GM21381 (cell line): ENCODE data around the gene SNAPC2.
"Not testable (repeated sequence)": the region's sequence is repeated elsewhere in the genome, so short reads cannot be mapped to it uniquely, and the experiment has no call there.

Source experiments
- ATAC-seq: cut with Tn5 transposase; IDR thresholded peaks from one replicate; pipeline ENCODE4 v1.9.1; 2021; ENCODE audit warnings: mild to moderate bottlenecking, moderate library complexity; ENCODE audit not compliant: unreplicated experiment

SNAPC2 gene

DNA sequence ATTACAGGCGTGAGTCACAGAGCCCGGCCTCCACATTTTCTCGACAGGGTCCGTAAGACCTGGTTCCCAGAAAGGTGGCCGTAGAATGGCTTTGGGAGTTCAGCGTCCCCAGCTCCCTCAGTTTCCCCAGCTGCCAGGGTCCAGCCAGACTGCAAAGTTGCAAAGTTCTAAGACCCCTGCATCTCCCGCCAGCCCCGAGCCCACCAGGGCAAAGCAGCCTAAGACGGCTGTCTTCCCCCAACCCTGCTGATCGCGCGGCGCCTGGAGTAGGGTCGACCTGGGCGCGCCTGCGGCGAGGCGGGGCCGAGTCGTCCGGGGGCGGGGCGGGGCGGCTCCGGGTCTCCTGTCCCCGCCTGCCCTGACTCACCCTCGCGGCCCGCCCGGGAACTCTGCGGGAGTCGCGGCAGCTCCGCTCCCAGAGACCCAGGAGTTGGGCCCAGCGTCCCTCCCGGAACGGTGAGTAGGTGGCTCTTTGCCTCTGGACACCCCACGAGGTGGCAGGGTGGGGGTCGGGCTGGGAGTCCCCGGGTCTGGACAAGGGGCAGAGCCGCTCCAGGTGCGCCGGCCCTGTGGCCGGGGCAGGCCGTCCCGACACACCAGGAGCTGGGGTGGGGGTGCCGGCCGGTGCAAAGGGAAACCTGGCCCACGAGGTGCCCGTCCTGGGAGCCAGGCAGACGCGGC is 31.9 kb upstream of the SNAPC2 start, which contains the start of gene LRRC8E:
LRRC8E (plus strand) TSS at position 366 of the 681 bp plus-strand sequence. CDS start 7,094 bp downstream, outside the sequence.
- no peak for ATAC-seq

GRCh38 chr19:7888826-7889217 is 31.3 kb upstream of the SNAPC2 start:
- ATAC-seq = no peak

GRCh38 chr19:7893362-7894101 is 26.6 kb upstream of the SNAPC2 start:
- not testable (repeated sequence) for ATAC-seq

DNA sequence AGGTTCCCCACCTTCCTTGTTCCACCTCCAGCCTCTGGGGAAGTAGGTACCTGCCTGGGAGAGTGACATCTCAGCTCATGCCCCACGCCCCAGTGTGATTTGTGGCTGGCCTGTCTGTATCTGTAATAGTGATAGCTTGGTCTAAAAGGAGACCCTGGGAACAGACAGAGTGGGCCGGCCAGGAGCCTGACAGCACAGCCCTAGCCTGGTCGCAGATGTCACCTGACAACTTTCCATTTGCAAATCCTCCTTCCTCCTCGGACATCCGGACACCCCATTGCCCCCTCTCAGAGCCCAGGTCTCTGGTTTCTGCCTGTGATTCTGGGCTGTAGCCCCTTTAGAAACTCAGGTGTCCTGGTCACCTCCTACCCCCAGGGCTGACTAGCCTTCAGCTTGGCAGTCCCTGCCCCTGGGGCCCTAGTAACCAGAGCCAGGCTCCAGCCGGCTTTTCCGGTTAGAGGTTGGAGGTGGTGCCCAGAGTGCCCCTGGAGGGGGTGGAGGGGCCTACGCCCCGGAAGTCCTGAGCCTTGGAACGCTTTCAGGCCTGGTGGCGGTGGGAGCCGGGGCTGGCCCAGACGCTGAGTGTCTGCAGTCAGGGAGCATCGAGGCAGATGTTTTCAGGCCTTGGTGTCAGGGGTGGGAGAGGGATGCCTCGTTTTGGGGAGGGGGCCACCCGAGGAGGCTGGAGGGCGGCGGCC is 25.4 kb upstream of the SNAPC2 start:
- ATAC-seq = no peak

DNA sequence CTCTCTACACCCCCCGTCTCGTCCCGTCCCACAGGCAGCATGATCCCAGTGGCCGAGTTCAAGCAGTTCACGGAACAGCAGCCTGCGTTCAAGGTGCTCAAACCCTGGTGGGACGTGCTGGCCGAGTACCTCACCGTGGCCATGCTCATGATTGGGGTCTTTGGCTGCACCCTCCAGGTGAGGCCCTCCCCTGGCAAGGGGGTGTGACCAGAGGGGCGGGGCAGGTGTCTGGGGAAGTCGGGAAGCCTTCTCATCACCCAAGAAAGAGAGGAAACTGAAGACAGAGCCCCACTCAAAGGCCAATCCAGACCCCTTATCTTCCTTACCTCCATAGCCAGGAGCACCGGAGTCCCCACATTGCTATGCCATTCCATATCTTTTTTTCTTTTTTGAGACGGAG is 24.6 kb upstream of the SNAPC2 start:
- no peak for ATAC-seq

DNA sequence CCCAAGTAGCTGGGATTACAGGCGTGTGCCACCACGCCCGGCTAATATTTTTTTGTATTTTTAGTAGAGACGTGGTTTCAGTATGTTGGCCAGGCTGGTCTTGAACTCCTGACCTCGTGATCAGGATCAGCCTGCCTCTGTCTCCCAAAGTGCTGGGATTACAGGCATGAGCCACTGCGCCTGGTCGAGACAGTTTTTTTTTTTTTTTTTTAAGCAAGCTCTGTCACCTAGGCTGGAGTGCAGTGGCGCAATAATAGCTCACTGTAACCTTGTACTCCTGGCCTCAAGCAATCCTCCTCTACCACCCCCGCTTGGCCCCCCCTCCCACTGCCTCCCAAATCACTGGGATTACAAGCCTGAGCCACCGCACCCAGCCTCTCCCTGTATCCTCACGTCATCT is 22.8 kb upstream of the SNAPC2 start:
- no peak for ATAC-seq

- no peak for ATAC-seq
Measured at GRCh38 chr19:7898967-7899366, 21.2 kb upstream of the SNAPC2 start.

DNA sequence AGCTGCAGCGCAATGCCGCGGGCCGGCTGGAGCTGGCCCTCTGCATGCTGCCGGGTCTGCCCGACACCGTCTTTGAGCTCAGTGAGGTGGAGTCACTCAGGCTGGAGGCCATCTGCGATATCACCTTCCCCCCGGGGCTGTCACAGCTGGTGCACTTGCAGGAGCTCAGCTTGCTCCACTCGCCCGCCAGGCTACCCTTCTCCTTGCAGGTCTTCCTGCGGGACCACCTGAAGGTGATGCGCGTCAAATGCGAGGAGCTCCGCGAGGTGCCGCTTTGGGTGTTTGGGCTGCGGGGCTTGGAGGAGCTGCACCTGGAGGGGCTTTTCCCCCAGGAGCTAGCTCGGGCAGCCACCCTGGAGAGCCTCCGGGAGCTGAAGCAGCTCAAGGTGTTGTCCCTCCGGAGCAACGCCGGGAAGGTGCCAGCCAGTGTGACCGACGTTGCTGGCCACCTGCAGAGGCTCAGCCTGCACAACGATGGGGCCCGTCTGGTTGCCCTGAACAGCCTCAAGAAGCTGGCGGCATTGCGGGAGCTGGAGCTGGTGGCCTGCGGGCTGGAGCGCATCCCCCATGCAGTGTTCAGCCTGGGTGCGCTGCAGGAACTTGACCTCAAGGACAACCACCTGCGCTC is 20.3 kb upstream of the SNAPC2 start:
- no peak for ATAC-seq

- ATAC-seq = no peak
Measured at GRCh38 chr19:7900401-7900870, 19.7 kb upstream of the SNAPC2 start.

DNA sequence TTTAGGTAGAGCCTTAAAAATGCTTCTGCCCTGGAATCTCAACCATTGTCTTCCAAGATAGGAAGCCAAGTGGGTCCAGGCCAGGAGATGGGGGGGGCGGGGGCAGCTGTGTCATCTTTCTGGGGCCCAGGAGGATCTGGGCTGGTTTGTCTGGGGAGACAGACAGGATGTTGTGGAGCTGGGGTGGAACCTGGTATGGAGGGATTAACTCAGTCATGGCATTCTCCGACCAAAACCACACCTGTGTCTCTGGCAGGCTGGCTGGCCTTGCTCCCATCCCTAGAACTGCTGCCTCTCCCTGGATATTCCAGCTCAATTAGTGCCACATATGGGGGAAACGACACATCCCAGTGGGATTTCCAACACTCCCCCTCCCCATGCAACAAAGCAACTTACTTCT is 19.2 kb upstream of the SNAPC2 start:
- ATAC-seq = no peak

GRCh38 chr19:7901337-7901736 is 18.8 kb upstream of the SNAPC2 start:
- ATAC-seq = no peak

DNA sequence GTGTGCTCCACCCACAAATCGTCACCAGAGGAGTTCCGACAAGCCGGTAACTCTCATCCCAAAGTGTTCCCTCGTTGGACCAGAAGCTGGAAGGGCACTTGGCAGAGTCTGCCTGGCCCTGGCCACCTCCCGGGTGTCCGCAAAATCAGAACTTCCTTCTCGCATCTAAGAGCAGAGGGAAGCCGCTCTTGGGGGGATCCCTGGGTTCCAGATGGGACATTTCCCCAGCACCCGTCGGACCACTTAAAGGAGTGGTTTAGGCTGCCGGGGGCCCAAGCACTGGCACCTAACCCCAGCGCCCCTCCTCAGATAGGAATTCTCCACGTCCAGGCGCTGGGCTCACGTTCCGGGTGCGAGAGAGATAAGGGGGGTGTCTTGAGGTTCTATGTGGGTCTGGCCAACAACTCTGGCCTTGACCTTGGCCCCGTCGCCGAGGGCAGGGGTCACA is 17.3 kb upstream of the SNAPC2 start:
- ATAC-seq = no peak

GRCh38 chr19:7903244-7904073 is 16.7 kb upstream of the SNAPC2 start, which contains the start of gene MAP2K7:
TSS of gene MAP2K7 (plus strand) at chr19:7903877. CDS start at chr19:7903945, 68 bp downstream.
- ATAC-seq = peak; percentile 84

- peak; percentile 33 for ATAC-seq
Measured at GRCh38 chr19:7904074-7905020, 15.8 kb upstream of the SNAPC2 start.

DNA sequence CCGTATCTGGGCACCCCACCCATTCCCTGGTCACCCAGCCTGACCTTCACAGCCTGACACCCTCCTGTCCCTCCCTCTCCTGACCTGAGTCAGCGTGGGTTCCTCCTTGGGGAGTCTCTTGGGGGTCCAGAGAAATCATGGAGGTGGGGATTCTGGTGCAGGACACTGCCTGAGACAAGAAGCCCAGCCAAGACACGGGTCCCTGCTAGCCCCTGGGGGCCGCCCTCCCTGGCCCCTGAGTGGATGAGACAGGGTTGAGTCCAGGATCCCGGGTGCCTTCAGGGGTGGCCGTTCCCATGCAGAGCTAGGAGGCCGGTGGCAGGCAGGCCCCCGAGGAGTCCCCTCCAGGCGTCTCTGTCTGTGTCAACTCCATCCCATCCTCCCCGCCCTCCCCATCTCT is 14.9 kb upstream of the SNAPC2 start:
- no peak for ATAC-seq

- no peak for ATAC-seq
Measured at GRCh38 chr19:7905859-7906258, 14.3 kb upstream of the SNAPC2 start.

- no peak for ATAC-seq
Measured at GRCh38 chr19:7907122-7907521, 13.0 kb upstream of the SNAPC2 start.

- ATAC-seq = no peak
Measured at GRCh38 chr19:7907544-7907943, 12.6 kb upstream of the SNAPC2 start.

- no peak for ATAC-seq
Measured at GRCh38 chr19:7908078-7908699, 11.9 kb upstream of the SNAPC2 start.
